ENCODE measurements around the gene GBP4.

GBP4 gene

GRCh38 chr1:89190017-89190416, 8.7 kb downstream of the GBP4 start:
- no peak for DNase-seq (ENCODE audit: extremely low read depth, low read depth)
- TF ChIP-seq, protein P1, sequence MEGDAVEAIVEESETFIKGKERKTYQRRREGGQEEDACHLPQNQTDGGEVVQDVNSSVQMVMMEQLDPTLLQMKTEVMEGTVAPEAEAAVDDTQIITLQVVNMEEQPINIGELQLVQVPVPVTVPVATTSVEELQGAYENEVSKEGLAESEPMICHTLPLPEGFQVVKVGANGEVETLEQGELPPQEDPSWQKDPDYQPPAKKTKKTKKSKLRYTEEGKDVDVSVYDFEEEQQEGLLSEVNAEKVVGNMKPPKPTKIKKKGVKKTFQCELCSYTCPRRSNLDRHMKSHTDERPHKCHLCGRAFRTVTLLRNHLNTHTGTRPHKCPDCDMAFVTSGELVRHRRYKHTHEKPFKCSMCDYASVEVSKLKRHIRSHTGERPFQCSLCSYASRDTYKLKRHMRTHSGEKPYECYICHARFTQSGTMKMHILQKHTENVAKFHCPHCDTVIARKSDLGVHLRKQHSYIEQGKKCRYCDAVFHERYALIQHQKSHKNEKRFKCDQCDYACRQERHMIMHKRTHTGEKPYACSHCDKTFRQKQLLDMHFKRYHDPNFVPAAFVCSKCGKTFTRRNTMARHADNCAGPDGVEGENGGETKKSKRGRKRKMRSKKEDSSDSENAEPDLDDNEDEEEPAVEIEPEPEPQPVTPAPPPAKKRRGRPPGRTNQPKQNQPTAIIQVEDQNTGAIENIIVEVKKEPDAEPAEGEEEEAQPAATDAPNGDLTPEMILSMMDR (IDR thresholded peaks at IDR 0.05; ENCODE audit: low read depth, low read length): no peak

- TF ChIP-seq, protein P1 (IDR thresholded peaks at IDR 0.05; ENCODE audit: low read depth, low read length): no peak
- no peak for DNase-seq (ENCODE audit: extremely low read depth, low read depth)
Measured at GRCh38 chr1:89179343-89179742, 19.4 kb downstream of the GBP4 start.

DNA sequence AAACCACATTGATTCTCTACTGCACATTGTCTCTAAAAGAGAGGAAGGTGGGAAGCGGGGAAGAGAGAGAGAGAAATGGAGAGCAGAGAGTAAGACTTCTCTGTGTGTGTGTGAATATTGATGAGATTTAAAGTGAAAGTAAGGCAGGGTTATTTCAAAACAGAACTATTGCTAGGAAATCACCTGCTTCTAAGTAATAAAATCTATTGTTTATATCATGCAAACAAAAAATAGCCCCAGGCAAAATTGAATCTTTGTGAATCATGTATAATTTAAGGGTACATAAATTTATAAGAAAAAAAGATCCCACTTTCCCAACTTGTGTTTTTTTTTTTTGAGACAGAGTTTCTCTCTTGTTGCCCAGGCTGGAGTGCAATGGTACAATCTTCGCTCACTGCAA, 21.8 kb downstream of the GBP4 start:
- TF ChIP-seq, protein P1 (IDR thresholded peaks at IDR 0.05; ENCODE audit: low read depth, low read length): no peak
- DNase-seq (ENCODE audit: extremely low read depth, low read depth): no peak

GRCh38 chr1:89175601-89176256, 23.0 kb downstream of the GBP4 start, which contains the start of gene GBP7:
Gene GBP7, minus strand, starts transcription at chr1:89176003. Its CDS starts 4,068 bp downstream, at chr1:89171935.
- TF ChIP-seq, protein P1 (IDR thresholded peaks at IDR 0.05; ENCODE audit: low read depth, low read length): no peak

GRCh38 chr1:89174491-89174890, 24.3 kb downstream of the GBP4 start:
- TF ChIP-seq, protein P1 (IDR thresholded peaks at IDR 0.05; ENCODE audit: low read depth, low read length): no peak
- no peak for DNase-seq (ENCODE audit: extremely low read depth, low read depth)

More at GRCh38 chr1:89175601-89176256, 23.0 kb downstream of the GBP4 start, which contains the start of gene GBP7:
- DNase-seq (ENCODE audit: extremely low read depth, low read depth): no peak

GRCh38 chr1:89172468-89173143, 26.1 kb downstream of the GBP4 start:
- DNase-seq (ENCODE audit: extremely low read depth, low read depth): no peak
- TF ChIP-seq, protein P1 (IDR thresholded peaks at IDR 0.05; ENCODE audit: low read depth, low read length): no peak

GRCh38 chr1:89171067-89171438, 27.7 kb downstream of the GBP4 start:
- no peak for DNase-seq (ENCODE audit: extremely low read depth, low read depth)
- TF ChIP-seq, protein P1 (IDR thresholded peaks at IDR 0.05; ENCODE audit: low read depth, low read length): no peak
